Thoracic aorta (tissue), 2 donors: ENCODE results near the gene WAC. TPM values are rescaled to one million over a fixed set of nuclear protein-coding genes. Genes with fewer than 3 reads are reported as not detected.

Experiments used
- ATAC-seq: fragments of 150-250 bp; one replicate; pipeline ENCODE4 v1.8.0; 2017; ENCODE audit warnings: low read depth; ENCODE audit not compliant: insufficient number of reproducible peaks, low FRiP score
- DNase-seq: peaks from one replicate; pipeline ENCODE4 v3.0.0-alpha.2; 2020; ENCODE audit warnings: low spot score
- H3K27ac ChIP-seq, 2 donors: fragments of 200-600 bp; sonication (generic); 1 replicate in 1 of 2; 2 replicates in 1 of 2; pipeline ENCODE4 v1.5.1; 2016; ENCODE audit warnings: mild to moderate bottlenecking in 2 of 2, moderate library complexity in 2 of 2
- H3K27me3 ChIP-seq: fragments of 200-600 bp; sonication (generic); replicated peaks from 2 replicates; pipeline ENCODE4 v1.6.0; 2016; ENCODE audit warnings: mild to moderate bottlenecking; ENCODE audit not compliant: insufficient read depth
- H3K36me3 ChIP-seq: fragments of 200-600 bp; sonication (generic); one replicate; pipeline ENCODE4 v1.5.1; 2016
- H3K4me1 ChIP-seq, 2 donors: fragments of 200-600 bp; sonication (generic); 1 replicate in 1 of 2; 2 replicates in 1 of 2; pipeline versions ENCODE4 v1.5.1 to v1.6.0; 2016; ENCODE audit warnings: low read depth in 2 of 2, mild to moderate bottlenecking in 1 of 2; ENCODE audit not compliant: control insufficient read depth in 1 of 2
- H3K4me3 ChIP-seq: fragments of 200-600 bp; sonication (generic); 2 replicates; pipeline ENCODE4 v1.5.1; 2016; ENCODE audit warnings: mild to moderate bottlenecking
- H3K9me3 ChIP-seq: fragments of 200-600 bp; sonication (generic); 2 replicates; pipeline ENCODE4 v1.5.1; 2016
- CTCF ChIP-seq: fragments of 200-600 bp; sonication (generic); IDR thresholded peaks from one replicate; pipeline ENCODE4 v1.5.1; 2019; ENCODE audit warnings: antibody characterized with exemption
- total RNA-seq, 2 donors: library from RNA; depleted of rRNA; stranded (reverse); fragments of >200 nt; gene quantifications; one replicate each; pipeline versions ENCODE4 v1.1.0 to v1.2.3, GENCODE V29; 2016

Gene WAC
- total RNA-seq, 2 donors from 2014 or later: 102 to 142 TPM

DNA sequence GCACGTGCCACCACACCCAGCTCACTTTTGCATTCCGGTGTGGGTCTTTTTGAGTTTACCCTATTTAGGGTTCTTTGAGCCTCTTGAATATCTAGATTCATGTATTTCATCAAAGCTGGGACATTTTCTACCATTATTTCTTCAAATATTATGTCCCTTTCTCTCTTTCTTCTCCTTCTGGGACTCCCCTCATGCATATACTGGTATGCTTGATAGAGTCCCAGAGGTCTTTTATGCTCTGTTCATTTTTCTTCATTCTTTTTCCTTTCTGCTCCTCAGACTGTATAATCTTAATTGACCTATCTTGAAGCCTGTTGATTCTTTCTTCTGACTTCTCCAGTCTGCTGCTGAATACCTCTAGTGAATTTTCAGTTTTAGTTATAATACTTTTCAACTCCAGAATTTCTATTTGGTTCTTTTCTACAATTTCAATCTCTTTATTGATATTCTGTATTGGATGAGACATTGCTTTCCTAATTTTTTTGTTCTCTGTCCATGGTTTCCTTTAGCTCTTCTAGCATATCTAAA is 9.1 kb upstream of the WAC start:
- Histone ChIP-seq H3K9me3 (peaks cover 10% of the 10 kb centered on the region), H3K36me3 (peaks cover 17% of the 10 kb centered on the region), H3K4me1 (no peaks in the 10 kb centered on the region), H3K4me3 (no peak overlapping the region), H3K27me3 (no peaks in the 10 kb centered on the region), H3K27ac (no peak overlapping the region)
- ATAC-seq: no peak
- no peak for DNase-seq
- no peak for TF ChIP-seq CTCF

DNA sequence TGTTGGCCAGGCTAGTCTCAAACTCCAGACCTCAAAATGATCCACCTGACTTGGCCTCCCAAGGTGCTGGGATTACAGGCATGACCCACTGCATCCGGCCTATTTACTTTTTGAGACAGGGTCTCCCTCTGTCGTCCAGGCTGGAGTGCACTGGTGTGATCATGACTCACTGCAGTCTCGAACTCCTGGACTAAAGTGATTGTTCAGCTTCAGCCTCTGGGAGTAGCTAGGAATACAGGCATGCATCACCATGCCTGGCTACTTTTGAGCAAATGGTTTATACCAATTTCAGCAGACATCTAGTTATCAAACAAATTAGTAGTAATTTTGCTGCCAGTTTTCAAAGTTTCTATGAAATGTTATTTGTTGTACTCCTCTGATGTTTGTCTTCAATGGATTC is 2.2 kb upstream of the WAC start:
- TF ChIP-seq CTCF: no peak
- Histone ChIP-seq H3K9me3 (no peaks in the 10 kb centered on the region), H3K27ac (no peak overlapping the region), H3K36me3 (peaks cover 7% of the 10 kb centered on the region), H3K4me1 (peaks cover 19 to 37% of the 10 kb centered on the region in 2 donors), H3K4me3 (peak overlapping the region; percentile 88), H3K27me3 (no peaks in the 10 kb centered on the region)
- ATAC-seq (no peak), DNase-seq (no peak)

- Histone ChIP-seq H3K36me3 (peaks cover 21% of the 10 kb centered on the region), H3K27ac (peak overlapping the region; percentile 99), H3K27me3 (no peaks in the 10 kb centered on the region), H3K4me1 (peaks cover 28 to 48% of the 10 kb centered on the region in 2 donors), H3K9me3 (no peaks in the 10 kb centered on the region), H3K4me3 (peak overlapping the region; percentile 88)
- no peak for TF ChIP-seq CTCF
- DNase-seq (no peak), ATAC-seq (no peak)
Observed at GRCh38 chr10:28533186-28533564, 257 bp downstream of the WAC start.

DNA sequence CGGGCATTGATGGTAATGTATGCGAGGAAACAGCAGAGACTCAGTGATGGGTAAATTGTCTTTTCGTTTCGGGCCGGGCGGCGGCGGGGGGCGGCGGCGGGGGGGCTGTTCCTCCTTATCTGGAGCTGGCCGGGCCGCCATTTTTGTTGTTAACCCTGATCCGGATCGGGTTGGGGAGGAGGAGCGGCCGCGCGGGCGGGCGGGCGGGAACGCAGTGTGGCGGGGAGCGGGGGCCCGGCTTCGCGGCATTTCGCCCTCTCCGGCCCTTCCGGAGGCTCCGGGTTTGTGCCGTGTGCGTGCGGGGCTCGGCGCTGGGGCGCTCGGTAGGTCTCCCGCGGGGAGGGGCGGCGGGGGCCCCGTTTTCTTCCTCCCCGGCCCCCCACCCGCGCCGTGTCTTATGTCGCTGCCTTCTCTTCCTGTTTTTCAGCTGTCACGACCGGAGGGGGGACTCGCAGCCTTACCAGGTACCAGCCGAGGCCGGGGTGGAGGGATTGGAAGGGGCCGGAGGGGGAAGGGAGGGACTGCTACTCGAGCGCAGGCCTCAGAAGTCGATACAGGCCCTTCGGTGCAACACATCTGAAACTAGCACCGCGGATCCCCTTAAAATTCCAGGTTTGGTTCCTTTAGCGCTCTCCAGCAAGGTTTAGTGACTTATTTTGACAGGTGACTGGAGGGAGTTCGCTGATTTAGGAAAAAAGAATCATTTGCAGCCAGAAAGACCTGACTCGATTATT is 820 bp downstream of the WAC start:
- Histone ChIP-seq H3K36me3 (peaks cover 24% of the 10 kb centered on the region), H3K4me1 (peaks cover 28 to 48% of the 10 kb centered on the region in 2 donors), H3K4me3 (peak overlapping the region; percentile 88), H3K27me3 (no peaks in the 10 kb centered on the region), H3K27ac (peak overlapping the region; percentile 99), H3K9me3 (no peaks in the 10 kb centered on the region)
- ATAC-seq (peak; percentile 42), DNase-seq (peak; percentile 48)
- TF ChIP-seq CTCF: no peak

DNA sequence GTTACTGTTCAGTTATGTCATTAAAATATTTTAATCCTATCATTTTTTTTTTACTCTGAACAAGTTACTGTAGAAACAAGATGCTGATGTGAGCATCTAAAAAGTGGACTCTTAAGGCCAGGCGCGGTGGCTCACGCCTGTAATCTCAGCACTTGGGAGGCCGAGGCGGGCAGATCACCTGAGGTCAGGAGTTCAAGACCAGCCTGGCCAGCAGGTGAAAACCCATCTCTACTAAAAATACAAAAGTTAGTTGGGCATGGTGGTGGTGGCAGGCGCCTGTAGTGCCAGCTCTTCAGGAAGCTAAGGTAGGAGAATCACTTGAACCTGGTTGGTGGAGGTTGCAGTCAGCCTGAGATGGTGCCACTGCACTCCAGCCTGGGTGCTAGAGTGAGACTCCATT is 2.9 kb downstream of the WAC start:
- H3K9me3 ChIP-seq: no peaks in the 10 kb centered on the region
- H3K36me3 ChIP-seq: peaks cover 27% of the 10 kb centered on the region
- no peak for TF ChIP-seq CTCF
- H3K27ac ChIP-seq: no peak overlapping the region
- H3K4me1 ChIP-seq: peaks cover 27 to 47% of the 10 kb centered on the region in 2 donors
- H3K27me3 ChIP-seq: no peaks in the 10 kb centered on the region
- DNase-seq (no peak), ATAC-seq (no peak)
- no peak overlapping the region for H3K4me3 ChIP-seq
